Trophoblast cell (in vitro differentiated cells and primary cell): ENCODE results near the gene TEPSIN.

Experiments used
- DNase-seq, 2 donors: peaks; one replicate each; pipeline ENCODE4 v3.0.0-alpha.2; 2016
- H2AFZ ChIP-seq: 2 replicates; pipeline ENCODE4 v1.6.1; 2013; ENCODE audit warnings: low read length, moderate library complexity, mild to moderate bottlenecking; ENCODE audit not compliant: insufficient read depth, poor library complexity
- H2AK5ac ChIP-seq: 2 replicates; pipeline ENCODE4 v1.6.1; 2013; ENCODE audit warnings: mild to moderate bottlenecking, low read length
- H2BK120ac ChIP-seq: 2 replicates; pipeline ENCODE4 v1.6.1; 2013; ENCODE audit warnings: low read length, mild to moderate bottlenecking, moderate library complexity; ENCODE audit not compliant: insufficient read depth, poor library complexity
- H2BK12ac ChIP-seq: 2 replicates; pipeline ENCODE4 v1.6.1; 2013; ENCODE audit warnings: mild to moderate bottlenecking, low read length, moderate library complexity
- H2BK5ac ChIP-seq: 2 replicates; pipeline ENCODE4 v1.6.1; 2013; ENCODE audit warnings: low read length, low read depth, moderate library complexity, mild to moderate bottlenecking; ENCODE audit not compliant: poor library complexity
- H3K14ac ChIP-seq: 2 replicates; pipeline ENCODE4 v1.6.1; 2013; ENCODE audit warnings: mild to moderate bottlenecking, low read length
- H3K18ac ChIP-seq: 2 replicates; pipeline ENCODE4 v1.6.1; 2013; ENCODE audit warnings: mild to moderate bottlenecking, low read length
- H3K23ac ChIP-seq: 2 replicates; pipeline ENCODE4 v1.6.1; 2013; ENCODE audit warnings: low read length
- H3K27ac ChIP-seq: 2 replicates; pipeline ENCODE4 v1.5.1; 2013; ENCODE audit warnings: low read depth, mild to moderate bottlenecking, inconsistent platforms, low read length, moderate library complexity
- H3K27me3 ChIP-seq: 2 replicates; pipeline ENCODE4 v1.6.1; 2013; ENCODE audit warnings: inconsistent platforms, mild to moderate bottlenecking, low read length, moderate library complexity; ENCODE audit not compliant: insufficient read depth
- H3K36me3 ChIP-seq, 2 experiments: 1 replicate in 1 of 2; 2 replicates in 1 of 2; pipeline ENCODE4 v1.6.1; 2013; ENCODE audit warnings: low read length in 2 of 2, mild to moderate bottlenecking in 2 of 2, moderate library complexity in 1 of 2; ENCODE audit not compliant: insufficient read depth in 2 of 2, control insufficient read depth in 1 of 2
- H3K4ac ChIP-seq: 2 replicates; pipeline ENCODE4 v1.6.1; 2013; ENCODE audit warnings: low read depth, mild to moderate bottlenecking, low read length, moderate library complexity
- H3K4me1 ChIP-seq, 2 experiments: 1 replicate in 1 of 2; 2 replicates in 1 of 2; pipeline ENCODE4 v1.6.1; 2013; ENCODE audit warnings: low read length in 2 of 2, mild to moderate bottlenecking in 2 of 2, moderate library complexity in 1 of 2; ENCODE audit not compliant: insufficient read depth in 2 of 2, control insufficient read depth in 1 of 2
- H3K4me2 ChIP-seq: 2 replicates; pipeline ENCODE4 v1.6.1; 2013; ENCODE audit warnings: inconsistent platforms, mild to moderate bottlenecking, low read length, moderate library complexity
- H3K4me3 ChIP-seq: 2 replicates; pipeline ENCODE4 v1.5.1; 2013; ENCODE audit warnings: mild to moderate bottlenecking, low read depth, low read length, inconsistent platforms
- H3K79me1 ChIP-seq: one replicate; pipeline ENCODE4 v1.6.1; 2013; ENCODE audit warnings: low read length
- H3K79me2 ChIP-seq: 2 replicates; pipeline ENCODE4 v1.6.1; 2013; ENCODE audit warnings: low read length, mild to moderate bottlenecking; ENCODE audit not compliant: control insufficient read depth, insufficient read depth, poor library complexity
- H3K9ac ChIP-seq: 2 replicates; pipeline ENCODE4 v1.6.1; 2013; ENCODE audit warnings: mild to moderate bottlenecking, low read length
- H3K9me3 ChIP-seq: 2 replicates; pipeline ENCODE4 v1.6.1; 2013; ENCODE audit warnings: low read depth, mild to moderate bottlenecking, control low read depth, inconsistent platforms, low read length; ENCODE audit not compliant: insufficient read depth
- H4K12ac ChIP-seq: 2 replicates; pipeline ENCODE4 v1.6.1; 2013; ENCODE audit warnings: low read depth, mild to moderate bottlenecking, low read length, moderate library complexity
- H4K8ac ChIP-seq: 2 replicates; pipeline ENCODE4 v1.6.1; 2013; ENCODE audit warnings: low read depth, mild to moderate bottlenecking, low read length, moderate library complexity
- H4K91ac ChIP-seq: one replicate; pipeline ENCODE4 v1.6.1; 2013; ENCODE audit warnings: low read depth, mild to moderate bottlenecking, low read length, moderate library complexity
- WGBS: extraction: QIAGEN DNeasy Blood & Tissue Kit; methylation state at CpG from one replicate; pipeline ENCODE4 v1.1.7; 2013; ENCODE audit warnings: missing lambda C conversion rate; ENCODE audit not compliant: insufficient read length, insufficient coverage; ENCODE audit errors: extremely low coverage; 5-methylcytosine and 5-hydroxymethylcytosine counted together

TEPSIN gene

GRCh38 chr17:81273698-81274470 is 35.0 kb upstream of the TEPSIN start:
- Histone ChIP-seq H4K91ac (no peak overlapping the region), H3K4me3 (no peak overlapping the region), H3K14ac (no peak overlapping the region), H3K4me2 (no peak overlapping the region), H4K8ac (no peak overlapping the region), H2AK5ac (no peak overlapping the region), H3K4ac (no peak overlapping the region), H2BK12ac (no peak overlapping the region), H3K23ac (no peak overlapping the region), H3K18ac (no peak overlapping the region), H2AFZ (no peak overlapping the region), H3K36me3 (peaks cover 76 to 79% of the 10 kb centered on the region in 2 experiments), H3K27me3 (no peaks in the 10 kb centered on the region), H3K79me1 (no peaks in the 10 kb centered on the region), H3K27ac (no peak overlapping the region), H2BK120ac (no peak overlapping the region), H4K12ac (no peak overlapping the region), H3K4me1 (no peaks in the 10 kb centered on the region), H3K79me2 (no peaks in the 10 kb centered on the region), H3K9ac (no peak overlapping the region), H3K9me3 (no peaks in the 10 kb centered on the region), H2BK5ac (no peak overlapping the region)
- no peak for DNase-seq
- no CpG with 5 or more reads among the region's 31 CpGs for WGBS

DNA sequence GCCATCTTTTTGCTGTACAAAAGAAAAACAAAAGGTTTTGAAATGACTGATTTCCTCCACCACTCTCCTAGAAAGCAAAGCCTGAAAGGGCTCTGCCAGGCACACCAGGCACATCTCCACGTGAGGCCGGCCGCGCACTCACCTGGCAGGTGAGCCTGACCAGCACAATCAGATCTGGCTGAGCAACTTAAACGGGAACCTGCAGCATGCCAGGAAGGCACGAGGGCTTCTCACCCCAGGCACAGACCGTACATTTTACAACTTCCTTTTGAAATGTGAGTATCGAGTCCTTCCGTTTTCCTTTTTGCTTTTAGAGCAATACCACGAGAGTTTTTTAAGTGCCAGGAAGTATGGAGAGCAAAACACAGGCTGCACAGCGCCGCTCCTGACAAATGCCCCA is 33.8 kb upstream of the TEPSIN start:
- H3K4me1 ChIP-seq, result no peaks in the 10 kb centered on the region
- no peak overlapping the region for H3K23ac ChIP-seq
- H2BK12ac ChIP-seq, result no peak overlapping the region
- H3K4me3 ChIP-seq, result no peak overlapping the region
- no peak overlapping the region for H2AK5ac ChIP-seq
- H3K36me3 ChIP-seq, result peaks cover 70 to 71% of the 10 kb centered on the region in 2 experiments
- no peaks in the 10 kb centered on the region for H3K27me3 ChIP-seq
- no CpG with 5 or more reads among the region's 12 CpGs for WGBS
- no peak for DNase-seq
- no peak overlapping the region for H2BK120ac ChIP-seq
- no peak overlapping the region for H3K4me2 ChIP-seq
- no peak overlapping the region for H3K4ac ChIP-seq
- H3K9ac ChIP-seq, result no peak overlapping the region
- no peaks in the 10 kb centered on the region for H3K79me1 ChIP-seq
- no peak overlapping the region for H3K18ac ChIP-seq
- H4K12ac ChIP-seq, result no peak overlapping the region
- no peak overlapping the region for H4K8ac ChIP-seq
- H2BK5ac ChIP-seq, result no peak overlapping the region
- H3K9me3 ChIP-seq, result no peaks in the 10 kb centered on the region
- no peaks in the 10 kb centered on the region for H3K79me2 ChIP-seq
- no peak overlapping the region for H4K91ac ChIP-seq
- H3K14ac ChIP-seq, result no peak overlapping the region
- H3K27ac ChIP-seq, result no peak overlapping the region
- H2AFZ ChIP-seq, result no peak overlapping the region

DNA sequence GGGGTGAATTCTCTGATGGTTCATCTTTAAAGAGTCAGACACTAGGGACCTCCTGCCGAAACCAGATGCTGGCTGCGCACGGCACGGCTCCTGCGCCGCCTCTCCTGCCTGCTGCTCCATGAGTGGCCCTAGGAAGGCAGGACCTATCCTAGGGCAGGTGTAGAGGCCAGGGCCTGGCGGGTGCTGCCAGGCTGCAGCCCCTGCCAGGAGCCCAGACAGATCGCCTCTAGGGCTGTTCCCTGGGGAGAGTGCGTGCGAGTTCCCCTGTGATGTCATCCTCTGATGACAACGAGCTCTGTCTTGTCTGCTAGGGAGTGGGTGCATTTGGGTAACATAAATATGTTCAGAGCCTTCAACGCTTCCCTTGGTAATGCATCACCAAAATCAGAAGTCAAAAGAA is 32.4 kb upstream of the TEPSIN start:
- Histone ChIP-seq H2BK5ac (no peak overlapping the region), H2AFZ (no peak overlapping the region), H2AK5ac (no peak overlapping the region), H3K27ac (no peak overlapping the region), H3K79me2 (no peaks in the 10 kb centered on the region), H3K9me3 (no peaks in the 10 kb centered on the region), H2BK120ac (no peak overlapping the region), H3K14ac (no peak overlapping the region), H3K18ac (no peak overlapping the region), H3K36me3 (peaks cover 59 to 60% of the 10 kb centered on the region in 2 experiments), H3K27me3 (no peaks in the 10 kb centered on the region), H4K8ac (no peak overlapping the region), H3K4me2 (no peak overlapping the region), H3K23ac (no peak overlapping the region), H3K79me1 (no peaks in the 10 kb centered on the region), H3K4ac (no peak overlapping the region), H4K91ac (no peak overlapping the region), H3K4me3 (no peak overlapping the region), H4K12ac (no peak overlapping the region), H3K4me1 (no peaks in the 10 kb centered on the region), H3K9ac (no peak overlapping the region), H2BK12ac (no peak overlapping the region)
- DNase-seq, result no peak
- no CpG with 5 or more reads among the region's 12 CpGs for WGBS

- Histone ChIP-seq H3K23ac (no peak overlapping the region), H2AFZ (no peak overlapping the region), H2BK12ac (no peak overlapping the region), H3K27ac (no peak overlapping the region), H3K9ac (no peak overlapping the region), H2BK120ac (no peak overlapping the region), H2BK5ac (no peak overlapping the region), H3K4me1 (no peaks in the 10 kb centered on the region), H4K91ac (no peak overlapping the region), H3K79me1 (no peaks in the 10 kb centered on the region), H2AK5ac (no peak overlapping the region), H3K4me3 (no peak overlapping the region), H3K36me3 (peaks cover 61 to 63% of the 10 kb centered on the region in 2 experiments), H3K27me3 (no peaks in the 10 kb centered on the region), H3K18ac (no peak overlapping the region), H3K9me3 (no peaks in the 10 kb centered on the region), H4K8ac (no peak overlapping the region), H3K4me2 (no peak overlapping the region), H3K79me2 (no peaks in the 10 kb centered on the region), H3K4ac (no peak overlapping the region), H4K12ac (no peak overlapping the region), H3K14ac (no peak overlapping the region)
- DNase-seq, result no peak
- no CpG with 5 or more reads among the region's 18 CpGs for WGBS
Observed at GRCh38 chr17:81270279-81270678, 31.4 kb upstream of the TEPSIN start.
